OCI-LY3 (cell line): Measurements from ENCODE around the gene TMEM258.

Experiments used
- H2AFZ ChIP-seq: fragments of 200-600, 300-600 bp; shearing (Covaris generic); 2 replicates; pipeline ENCODE4 v1.6.0; 2014; ENCODE audit warnings: antibody characterized with exemption, low read depth, low read length
- H3K27ac ChIP-seq: fragments of 200-600, 300-600 bp; sonication (generic); 2 replicates; pipeline ENCODE4 v1.5.1; 2014; ENCODE audit warnings: mild to moderate bottlenecking, low read length, moderate library complexity, mixed read lengths
- H3K27me3 ChIP-seq: fragments of 200-600, 300-600 bp; sonication (generic); 2 replicates; pipeline ENCODE4 v1.6.1; 2014; ENCODE audit warnings: low read depth, low read length, mixed read lengths
- H3K36me3 ChIP-seq: fragments of 200-600, 300-600 bp; sonication (generic); replicated peaks from 2 replicates; pipeline ENCODE3; 2014; ENCODE audit warnings: low read depth, low read length, mixed read lengths
- H3K4me1 ChIP-seq: fragments of 300-600, 200-600 bp; sonication (generic); 2 replicates; pipeline ENCODE4 v1.6.1; 2014; ENCODE audit warnings: low read length, mixed read lengths
- H3K4me2 ChIP-seq: fragments of 200-600, 300-600 bp; sonication (generic); 2 replicates; pipeline ENCODE4 v1.6.1; 2014; ENCODE audit warnings: low read length, mixed read lengths
- H3K4me3 ChIP-seq: fragments of 300-600, 200-600 bp; sonication (generic); 2 replicates; pipeline ENCODE4 v1.5.1; 2014; ENCODE audit warnings: antibody characterized with exemption, mild to moderate bottlenecking, low read length, moderate library complexity
- H3K79me2 ChIP-seq: fragments of 300-600, 200-600 bp; shearing (Covaris generic); 2 replicates; pipeline ENCODE4 v1.6.1; 2014; ENCODE audit warnings: mild to moderate bottlenecking, low read length, mixed read lengths
- H3K9ac ChIP-seq: fragments of 300-600, 200-600 bp; shearing (Covaris generic); 2 replicates; pipeline ENCODE4 v1.6.0; 2014; ENCODE audit warnings: mild to moderate bottlenecking, low read length, moderate library complexity
- H3K9me3 ChIP-seq: fragments of 200-600, 300-600 bp; shearing (Covaris generic); 2 replicates; pipeline ENCODE4 v1.6.1; 2014; ENCODE audit warnings: low read length, mixed read lengths; ENCODE audit not compliant: insufficient read depth
- H4K20me1 ChIP-seq: fragments of 200-600, 300-600 bp; sonication (generic); 2 replicates; pipeline ENCODE4 v1.6.1; 2016; ENCODE audit warnings: low read length, mixed read lengths; ENCODE audit not compliant: insufficient read depth
- CTCF ChIP-seq: fragments of 200-600, 300-600 bp; sonication (generic); IDR thresholded peaks from 2 replicates; pipeline ENCODE4 v1.5.1; 2014; ENCODE audit warnings: antibody characterized with exemption, low read length, low read depth
- EZH2phosphoT487 ChIP-seq: fragments of 200-600 bp; shearing (Covaris generic); IDR thresholded peaks from 2 replicates; pipeline ENCODE4 v1.6.1; 2018; ENCODE audit warnings: antibody characterized with exemption, mixed run types, low read depth

TMEM258 gene

DNA sequence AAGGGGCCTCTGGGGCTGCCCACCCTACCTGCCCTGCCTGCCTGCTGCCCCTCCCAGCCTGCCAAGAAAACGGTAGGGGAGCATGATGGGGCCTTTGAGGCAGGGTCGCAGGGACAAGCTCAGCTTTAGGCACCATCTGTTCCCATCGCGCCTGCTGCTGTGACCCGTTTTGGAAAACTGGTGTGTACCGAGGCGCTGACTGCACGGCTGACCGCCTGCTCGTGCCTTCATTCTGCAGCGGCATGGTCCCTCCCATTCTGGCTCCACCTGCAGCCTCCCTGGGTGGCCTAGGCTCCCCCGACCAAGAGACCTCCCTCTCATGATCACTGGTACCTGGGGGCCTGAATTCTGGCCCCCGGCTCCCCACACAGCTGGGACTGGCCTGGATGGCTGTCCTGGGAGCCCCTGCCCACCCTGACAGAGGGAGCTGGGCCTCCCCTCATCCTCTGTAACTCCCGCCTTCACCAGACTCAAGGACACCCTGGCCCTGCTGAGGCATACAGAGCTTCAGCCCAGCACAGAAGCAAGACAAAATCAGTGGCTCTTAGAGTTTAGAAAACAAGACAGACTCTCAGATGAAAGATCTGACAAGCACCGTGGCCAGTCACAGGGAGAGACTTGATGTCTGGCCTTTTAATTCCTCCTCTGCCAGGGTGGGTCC lies 46.5 kb downstream of the TMEM258 start:
- H3K27me3 ChIP-seq: no peaks in the 10 kb centered on the region; the same call in 1 of the 2 replicates
- no peaks in the 10 kb centered on the region for H3K79me2 ChIP-seq
- TF ChIP-seq CTCF: no peak
- no peak for TF ChIP-seq EZH2phosphoT487
- H3K4me3 ChIP-seq: no peak overlapping the region
- H4K20me1 ChIP-seq: no peaks in the 10 kb centered on the region
- no peak overlapping the region for H3K27ac ChIP-seq
- H3K36me3 ChIP-seq: no peaks in the 10 kb centered on the region
- no peak overlapping the region for H3K9ac ChIP-seq
- no peaks in the 10 kb centered on the region for H3K9me3 ChIP-seq
- H2AFZ ChIP-seq: no peak overlapping the region
- H3K4me1 ChIP-seq: no peaks in the 10 kb centered on the region
- no peak overlapping the region for H3K4me2 ChIP-seq

- no peak overlapping the region for H3K4me2 ChIP-seq
- H3K27me3 ChIP-seq: no peaks in the 10 kb centered on the region
- H3K36me3 ChIP-seq: no peaks in the 10 kb centered on the region
- TF ChIP-seq EZH2phosphoT487 (no peak), CTCF (no peak)
- H4K20me1 ChIP-seq: no peaks in the 10 kb centered on the region
- H2AFZ ChIP-seq: no peak overlapping the region
- H3K9me3 ChIP-seq: no peaks in the 10 kb centered on the region
- H3K4me1 ChIP-seq: no peaks in the 10 kb centered on the region
- no peak overlapping the region for H3K9ac ChIP-seq
- no peak overlapping the region for H3K27ac ChIP-seq
- H3K4me3 ChIP-seq: no peak overlapping the region
- no peaks in the 10 kb centered on the region for H3K79me2 ChIP-seq
Measured at GRCh38 chr11:61744609-61745156, 47.7 kb downstream of the TMEM258 start.

DNA sequence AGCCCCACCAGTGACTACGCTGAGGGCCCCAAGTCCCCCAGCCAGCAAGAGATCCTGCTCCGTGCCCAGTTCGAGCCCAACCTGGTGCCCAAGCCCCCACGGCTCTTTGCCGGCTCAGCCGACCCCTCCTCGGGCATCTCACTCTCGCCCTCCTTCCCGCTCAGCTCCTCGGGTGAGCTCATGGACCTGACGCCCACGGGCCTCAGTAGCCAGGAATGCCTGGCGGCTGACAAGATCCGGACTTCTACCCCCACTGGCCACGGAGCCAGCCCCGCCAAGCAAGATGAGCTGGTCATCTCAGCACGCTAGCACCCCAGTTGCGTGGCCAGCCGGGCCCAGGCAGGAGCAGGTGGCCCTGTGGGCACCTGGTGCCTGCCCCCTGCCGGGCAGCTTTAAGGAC lies 48.2 kb downstream of the TMEM258 start:
- Histone ChIP-seq H3K4me1 (no peaks in the 10 kb centered on the region), H2AFZ (no peak overlapping the region), H3K4me3 (no peak overlapping the region), H3K36me3 (no peaks in the 10 kb centered on the region), H3K9ac (no peak overlapping the region), H3K27me3 (no peaks in the 10 kb centered on the region), H3K4me2 (no peak overlapping the region), H3K27ac (no peak overlapping the region), H3K79me2 (no peaks in the 10 kb centered on the region), H4K20me1 (no peaks in the 10 kb centered on the region), H3K9me3 (no peaks in the 10 kb centered on the region)
- TF ChIP-seq EZH2phosphoT487 (no peak), CTCF (no peak)

- Histone ChIP-seq H3K9me3 (no peaks in the 10 kb centered on the region), H3K27ac (no peak overlapping the region), H2AFZ (no peak overlapping the region), H3K4me1 (no peaks in the 10 kb centered on the region), H3K4me2 (no peak overlapping the region), H4K20me1 (no peaks in the 10 kb centered on the region), H3K27me3 (no peaks in the 10 kb centered on the region), H3K79me2 (no peaks in the 10 kb centered on the region), H3K36me3 (no peaks in the 10 kb centered on the region), H3K4me3 (no peak overlapping the region), H3K9ac (no peak overlapping the region)
- TF ChIP-seq EZH2phosphoT487 (no peak), CTCF (no peak)
Measured at GRCh38 chr11:61743486-61744095, 48.8 kb downstream of the TMEM258 start.
